Progenitor cell of endocrine pancreas (in vitro differentiated cells): ENCODE measurements around the gene SYT5. TPM values are rescaled to one million over a fixed set of nuclear protein-coding genes. Genes with fewer than 3 reads are reported as not detected.
A peak's percentile ranks its signal among the peaks of the same experiment; 100 is the strongest.

Experiments
- DNase-seq: peaks from one replicate; pipeline ENCODE4 v3.0.0; 2021; ENCODE audit warnings: low spot score; ENCODE audit not compliant: unreplicated experiment
- H3K27ac Mint-ChIP-seq: 2 replicates; pipeline ENCODE4 v1.8.0; 2021; ENCODE audit warnings: mild to moderate bottlenecking, moderate library complexity, mixed read lengths
- H3K27me3 Mint-ChIP-seq: 2 replicates; pipeline ENCODE4 v1.8.0; 2021; ENCODE audit warnings: mixed read lengths
- H3K36me3 Mint-ChIP-seq: 2 replicates; pipeline ENCODE4 v1.8.0; 2022; ENCODE audit warnings: mixed read lengths; ENCODE audit not compliant: insufficient read depth
- H3K4me1 Mint-ChIP-seq: 2 replicates; pipeline ENCODE4 v1.8.0; 2021; ENCODE audit warnings: low read depth, mixed read lengths
- H3K4me3 Mint-ChIP-seq: 2 replicates; pipeline ENCODE4 v1.8.0; 2021; ENCODE audit warnings: low read depth, mild to moderate bottlenecking, moderate library complexity, mixed read lengths
- H3K9me3 Mint-ChIP-seq: 2 replicates; pipeline ENCODE4 v1.8.0; 2021; ENCODE audit warnings: low read depth, mixed read lengths
- long read RNA-seq: library from polyadenylated mRNA; unstranded; transcript quantifications from one replicate; pipeline ENCODE4 v2.0.0, GENCODE V29; 2020
- total RNA-seq: library from RNA; stranded (reverse); gene quantifications from 2 replicates; pipeline ENCODE4 v1.2.1, GENCODE V29; 2021
- TF ChIP-seq, protein P1 (sequence below): fragments of 200-600 bp; sonication (generic); IDR thresholded peaks from one replicate; pipeline ENCODE4 v1.5.0; 2021; ENCODE audit warnings: antibody characterized with exemption, mild to moderate bottlenecking; ENCODE audit not compliant: unreplicated experiment

Gene SYT5
- 4.3 and 4.8 TPM in 2 replicates for total RNA-seq
- long read RNA-seq, result 0 reads

DNA sequence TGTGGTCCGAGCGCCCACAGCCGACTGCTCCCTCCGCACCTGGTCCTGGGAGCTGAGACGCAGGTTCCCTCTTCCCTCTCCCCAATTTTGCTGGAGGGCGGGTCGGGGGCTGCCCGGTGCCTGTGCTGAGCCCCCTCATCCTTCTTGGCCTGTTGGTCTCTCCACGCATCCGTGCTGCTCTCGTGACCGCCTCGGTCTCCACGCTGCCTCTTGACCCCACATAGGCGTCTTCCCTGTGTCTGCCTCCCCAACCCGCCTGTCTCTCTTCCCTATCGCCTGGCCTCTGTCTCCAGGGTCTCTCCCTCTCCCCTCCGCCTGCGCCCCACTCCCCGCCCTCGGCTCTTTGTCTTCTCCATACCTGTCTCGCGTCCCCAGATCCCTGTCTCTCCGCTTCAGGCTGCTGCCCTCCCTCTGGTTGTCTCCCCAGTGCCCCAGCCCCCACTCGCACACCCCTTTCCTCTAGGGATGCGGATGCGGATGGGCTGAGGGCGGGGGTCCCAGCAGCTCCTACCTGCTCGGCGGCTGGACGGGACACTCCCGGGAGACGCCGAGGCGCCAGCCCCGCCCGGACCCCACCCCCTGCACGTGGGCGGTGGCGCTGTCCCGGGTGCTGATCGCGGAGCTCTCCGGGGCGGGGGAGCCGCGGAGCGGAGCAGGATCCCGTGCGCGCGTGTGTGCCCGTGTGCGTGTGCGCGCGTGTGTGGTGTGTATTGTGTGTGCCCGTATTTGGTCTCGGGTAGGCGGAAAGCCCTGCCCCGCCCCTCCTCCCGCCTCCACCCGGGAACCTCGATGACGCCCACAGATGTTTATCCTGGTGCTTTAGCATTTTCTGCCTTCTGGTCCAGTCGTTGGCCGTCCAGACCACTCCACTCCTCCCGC, at the start of gene SYT5:
TSS of gene SYT5 (minus strand) at position 684 of the 879 bp plus-strand sequence. CDS start 1,248 bp downstream, outside the sequence.
- TF ChIP-seq, protein P1, sequence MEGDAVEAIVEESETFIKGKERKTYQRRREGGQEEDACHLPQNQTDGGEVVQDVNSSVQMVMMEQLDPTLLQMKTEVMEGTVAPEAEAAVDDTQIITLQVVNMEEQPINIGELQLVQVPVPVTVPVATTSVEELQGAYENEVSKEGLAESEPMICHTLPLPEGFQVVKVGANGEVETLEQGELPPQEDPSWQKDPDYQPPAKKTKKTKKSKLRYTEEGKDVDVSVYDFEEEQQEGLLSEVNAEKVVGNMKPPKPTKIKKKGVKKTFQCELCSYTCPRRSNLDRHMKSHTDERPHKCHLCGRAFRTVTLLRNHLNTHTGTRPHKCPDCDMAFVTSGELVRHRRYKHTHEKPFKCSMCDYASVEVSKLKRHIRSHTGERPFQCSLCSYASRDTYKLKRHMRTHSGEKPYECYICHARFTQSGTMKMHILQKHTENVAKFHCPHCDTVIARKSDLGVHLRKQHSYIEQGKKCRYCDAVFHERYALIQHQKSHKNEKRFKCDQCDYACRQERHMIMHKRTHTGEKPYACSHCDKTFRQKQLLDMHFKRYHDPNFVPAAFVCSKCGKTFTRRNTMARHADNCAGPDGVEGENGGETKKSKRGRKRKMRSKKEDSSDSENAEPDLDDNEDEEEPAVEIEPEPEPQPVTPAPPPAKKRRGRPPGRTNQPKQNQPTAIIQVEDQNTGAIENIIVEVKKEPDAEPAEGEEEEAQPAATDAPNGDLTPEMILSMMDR, result no peak
- Mint-ChIP-seq H3K4me3 (peak within 1 kb of the TSS; percentile 72), H3K4me1 (peaks cover 2% of the 10 kb centered on the region), H3K9me3 (no peaks in the 10 kb centered on the region), H3K36me3 (no peaks in the 10 kb centered on the region), H3K27ac (no peak within 1 kb of the TSS), H3K27me3 (peaks cover 78% of the 10 kb centered on the region)
- DNase-seq, result peak; percentile 53

DNA sequence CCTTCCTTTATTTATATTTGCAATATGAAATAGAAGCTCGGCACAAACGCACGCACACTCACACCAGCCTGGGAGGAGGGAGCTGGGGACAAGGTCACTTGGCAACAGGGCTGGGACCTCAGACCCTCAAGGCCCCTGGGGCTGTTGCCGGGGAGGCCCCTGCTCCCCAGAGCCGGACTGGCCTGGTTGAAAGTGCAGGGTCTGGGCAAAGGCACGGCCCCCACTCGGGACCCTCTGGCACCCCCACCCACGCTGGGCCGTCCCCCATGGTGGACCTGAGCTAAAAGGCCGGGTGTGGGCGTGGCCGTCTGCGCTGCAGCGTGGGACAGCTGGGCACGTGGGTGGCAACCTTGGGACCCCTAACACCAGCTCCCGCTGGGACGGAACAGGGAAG, 49.7 kb upstream of the SYT5 start:
- DNase-seq, result no peak
- Mint-ChIP-seq H3K4me1 (peaks cover 14% of the 10 kb centered on the region), H3K27ac (no peak overlapping the region), H3K9me3 (no peaks in the 10 kb centered on the region), H3K4me3 (no peak overlapping the region), H3K27me3 (no peaks in the 10 kb centered on the region), H3K36me3 (peaks cover 10% of the 10 kb centered on the region)
- TF ChIP-seq, protein P1, result no peak

DNA sequence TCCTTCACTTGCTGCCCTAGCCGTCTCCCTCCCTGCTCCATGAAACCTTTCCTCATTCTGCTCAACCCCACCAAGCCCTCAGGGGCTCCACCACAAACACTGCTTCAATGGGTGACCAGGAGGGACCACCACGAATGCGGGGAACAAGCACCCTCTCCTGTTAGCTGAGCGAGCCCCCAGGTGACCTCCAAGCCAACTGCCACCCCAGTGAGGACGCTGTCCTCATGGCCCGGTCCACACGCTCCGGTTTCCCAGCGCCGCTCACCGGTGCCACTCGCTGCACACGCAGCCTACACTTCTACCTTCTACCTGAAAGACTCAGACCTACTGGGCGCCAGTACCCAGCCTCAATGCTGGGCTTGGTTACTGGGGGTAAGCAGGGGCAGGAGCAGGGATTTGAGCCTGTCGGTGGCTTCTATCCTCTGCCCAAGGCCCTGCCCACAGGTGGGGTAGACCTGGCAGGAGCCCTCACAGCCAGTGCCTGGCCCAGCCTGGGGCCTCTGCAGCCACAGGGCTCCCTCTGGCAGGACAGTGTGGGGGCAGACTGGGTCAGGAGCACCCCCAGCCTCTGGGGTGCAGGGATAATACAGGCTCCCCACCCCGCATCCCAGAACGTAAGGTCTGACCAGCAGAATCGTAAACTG, 49.2 kb upstream of the SYT5 start:
- Mint-ChIP-seq H3K36me3 (peaks cover 6% of the 10 kb centered on the region), H3K9me3 (no peaks in the 10 kb centered on the region), H3K27ac (peak overlapping the region; percentile 54), H3K4me3 (no peak overlapping the region), H3K27me3 (no peaks in the 10 kb centered on the region), H3K4me1 (peaks cover 14% of the 10 kb centered on the region)
- DNase-seq, result no peak
- TF ChIP-seq, protein P1, result no peak

DNA sequence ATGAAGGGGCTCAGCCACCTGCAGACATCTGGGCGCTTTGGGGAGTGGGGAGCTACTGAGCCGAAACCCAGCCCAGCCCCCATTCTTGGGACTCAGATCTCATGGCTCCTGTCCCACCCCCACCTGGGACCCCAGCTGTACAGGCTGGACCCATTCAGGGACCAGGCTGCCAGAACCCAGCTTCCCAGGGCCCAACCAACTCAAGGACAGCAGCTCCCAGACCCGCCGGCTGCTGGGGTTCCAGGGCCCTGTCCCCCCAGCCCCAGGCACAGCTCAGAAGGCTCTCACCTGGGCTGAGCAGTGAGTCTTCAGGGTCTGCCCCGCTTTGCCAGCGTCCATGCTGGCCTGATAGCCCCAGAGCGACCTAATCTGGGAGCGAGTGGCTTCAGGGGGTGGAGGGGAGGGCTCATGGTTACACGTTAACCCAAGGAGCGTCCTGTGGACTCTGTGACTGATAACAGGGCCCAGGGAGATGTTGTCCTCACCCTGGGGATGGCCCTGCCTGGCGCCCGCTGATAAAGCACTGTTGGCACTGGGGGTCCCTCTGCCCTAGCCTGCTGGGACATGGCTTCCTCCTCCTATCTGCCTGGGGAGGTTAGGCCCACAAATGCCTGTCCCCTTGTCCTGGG, 48.4 kb upstream of the SYT5 start, which contains the start of gene TMEM86B:
TSS of gene TMEM86B (minus strand) at position 361 of the 629 bp plus-strand sequence. CDS start at position 339, 22 bp downstream.
- Mint-ChIP-seq H3K36me3 (peaks cover 4% of the 10 kb centered on the region), H3K9me3 (no peaks in the 10 kb centered on the region), H3K27me3 (no peaks in the 10 kb centered on the region), H3K27ac (peak within 1 kb of the TSS; percentile 82), H3K4me3 (peak within 1 kb of the TSS; percentile 44), H3K4me1 (peaks cover 14% of the 10 kb centered on the region)
- no peak for DNase-seq
- TF ChIP-seq, protein P1, result no peak

DNA sequence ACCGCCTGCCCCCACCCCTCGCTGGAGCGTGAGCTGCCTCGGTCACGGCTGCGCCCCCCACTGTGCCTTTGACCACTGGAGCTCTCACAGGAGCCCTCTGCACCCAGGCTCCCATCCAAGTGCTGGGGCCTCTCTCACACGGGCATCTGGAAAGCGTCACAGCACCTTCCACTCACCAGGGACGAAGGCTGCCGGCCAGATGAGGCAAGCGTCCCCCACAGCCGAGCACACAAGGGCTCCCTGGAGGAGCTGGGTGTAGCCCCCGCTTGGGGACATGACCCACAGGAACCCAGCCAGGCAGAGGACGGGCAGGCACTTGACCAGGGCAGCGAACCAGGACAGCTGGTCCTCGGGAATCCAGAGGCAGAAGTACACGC, 47.9 kb upstream of the SYT5 start:
- peak overlapping the region; percentile 82 for H3K27ac Mint-ChIP-seq
- H3K4me1 Mint-ChIP-seq, result peaks cover 14% of the 10 kb centered on the region
- H3K4me3 Mint-ChIP-seq, result peak overlapping the region; percentile 44
- H3K27me3 Mint-ChIP-seq, result no peaks in the 10 kb centered on the region
- no peak for DNase-seq
- H3K9me3 Mint-ChIP-seq, result no peaks in the 10 kb centered on the region
- H3K36me3 Mint-ChIP-seq, result peaks cover 5% of the 10 kb centered on the region
- TF ChIP-seq, protein P1, result no peak
